Stimulated activated CD8-positive, alpha-beta memory T cell treated with anti-CD3 and anti-CD28 coated beads, Interleukin-2, amount 100 ng/mL, for 48 hours (primary cell): ENCODE results near the gene FUT8.

Experiments used
- DNase-seq, 2 donors: peaks; one replicate each; pipeline ENCODE4 v3.0.0-alpha.2; 2020; ENCODE audit warnings: low read depth in 2 of 2

Gene FUT8

GRCh38 chr14:65772466-65772865 lies 359.9 kb downstream of the FUT8 start:
- no peak for DNase-seq

GRCh38 chr14:65772921-65773574 lies 360.5 kb downstream of the FUT8 start:
- no peak for DNase-seq

- no peak for DNase-seq
These were observed 361.5 kb downstream of the FUT8 start for GRCh38 chr14:65774041-65774440.

- no peak for DNase-seq
These were observed 363.8 kb downstream of the FUT8 start for GRCh38 chr14:65776193-65776852.

- no peak for DNase-seq
These were observed 368.0 kb downstream of the FUT8 start for GRCh38 chr14:65780566-65780965.

- DNase-seq: no peak
These were observed 370.6 kb downstream of the FUT8 start for GRCh38 chr14:65783101-65783500.

GRCh38 chr14:65783576-65783975 lies 371.0 kb downstream of the FUT8 start:
- DNase-seq: no peak

GRCh38 chr14:65784574-65784973 lies 372.0 kb downstream of the FUT8 start:
- no peak for DNase-seq

- DNase-seq: no peak
These were observed 374.9 kb downstream of the FUT8 start for GRCh38 chr14:65787461-65787860.

- no peak for DNase-seq
These were observed 376.3 kb downstream of the FUT8 start for GRCh38 chr14:65788876-65789275.

- DNase-seq: no peak
These were observed 376.8 kb downstream of the FUT8 start for GRCh38 chr14:65789363-65789762.

GRCh38 chr14:65790172-65790815 lies 377.8 kb downstream of the FUT8 start:
- no peak for DNase-seq

GRCh38 chr14:65791191-65791981 lies 378.9 kb downstream of the FUT8 start:
- no peak for DNase-seq

GRCh38 chr14:65792208-65792905 lies 379.8 kb downstream of the FUT8 start:
- DNase-seq: no peak
